NCI-H1092 treated with DMSO at 0.1 percent for 48 hours (cell line): ENCODE data around the gene KAT6B.
A peak's percentile ranks its signal among the peaks of the same experiment; 100 is the strongest.

Experiments used
- DNase-seq: peaks from one replicate; lab custom pipeline; 2025; lab: John Stamatoyannopoulos, UW

Gene KAT6B

GRCh38 chr10:74987339-74988053, 161.1 kb downstream of the KAT6B start:
- no peak for DNase-seq

GRCh38 chr10:74988054-74988775, 161.8 kb downstream of the KAT6B start:
- DNase-seq: peak; percentile 45

- peak; percentile 88 for DNase-seq
These were observed 162.6 kb downstream of the KAT6B start for GRCh38 chr10:74988832-74989561.

GRCh38 chr10:74991435-74991834, 165.0 kb downstream of the KAT6B start:
- no peak for DNase-seq

- DNase-seq: no peak
These were observed 165.7 kb downstream of the KAT6B start for GRCh38 chr10:74992068-74992467.

GRCh38 chr10:74993649-74994048, 167.2 kb downstream of the KAT6B start:
- DNase-seq: no peak

- DNase-seq: peak; percentile 52
These were observed 168.5 kb downstream of the KAT6B start for GRCh38 chr10:74994854-74995253.

GRCh38 chr10:74995806-74996205, 169.4 kb downstream of the KAT6B start:
- no peak for DNase-seq

GRCh38 chr10:74997163-74997562, 170.8 kb downstream of the KAT6B start:
- no peak for DNase-seq

- DNase-seq: no peak
These were observed 174.4 kb downstream of the KAT6B start for GRCh38 chr10:75000748-75001321.

GRCh38 chr10:75001715-75002350, 175.4 kb downstream of the KAT6B start:
- DNase-seq: no peak

- DNase-seq: no peak
These were observed 175.9 kb downstream of the KAT6B start for GRCh38 chr10:75002351-75002725.

- no peak for DNase-seq
These were observed 176.7 kb downstream of the KAT6B start for GRCh38 chr10:75002967-75003594.

- DNase-seq: no peak
These were observed 177.5 kb downstream of the KAT6B start for GRCh38 chr10:75003891-75004290.

- no peak for DNase-seq
These were observed 181.2 kb downstream of the KAT6B start for GRCh38 chr10:75007646-75008045.

- DNase-seq: no peak
These were observed 182.6 kb downstream of the KAT6B start for GRCh38 chr10:75008952-75009351.

- DNase-seq: no peak
These were observed 183.0 kb downstream of the KAT6B start for GRCh38 chr10:75009426-75009825.

- DNase-seq: no peak
These were observed 184.0 kb downstream of the KAT6B start for GRCh38 chr10:75010373-75010772.

- no peak for DNase-seq
These were observed 184.8 kb downstream of the KAT6B start for GRCh38 chr10:75011221-75011620.

GRCh38 chr10:75012471-75012870, 186.1 kb downstream of the KAT6B start:
- no peak for DNase-seq

- no peak for DNase-seq
These were observed 186.6 kb downstream of the KAT6B start for GRCh38 chr10:75013007-75013406.

GRCh38 chr10:75013522-75013921, 187.1 kb downstream of the KAT6B start:
- DNase-seq: no peak
